ENCODE measurements around the gene POLR2M.

The POLR2M gene

DNA sequence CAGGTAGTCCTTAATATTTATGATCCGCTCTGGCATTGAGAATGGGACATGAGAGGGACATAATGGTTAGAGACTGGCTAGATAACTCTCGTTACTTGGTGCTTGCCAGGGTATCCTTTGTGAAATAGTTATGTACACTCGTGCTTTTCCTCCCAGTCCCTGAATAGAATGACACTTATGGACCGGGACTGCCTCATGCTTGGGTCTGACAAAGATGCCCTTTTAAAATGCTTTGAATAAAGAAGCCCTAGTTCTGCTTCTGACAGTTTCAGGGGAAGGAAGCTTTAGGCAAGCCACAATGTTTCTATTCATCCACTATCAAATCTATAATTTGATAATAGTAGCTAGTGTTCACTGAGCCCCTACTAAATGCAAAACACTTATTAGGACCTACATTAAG lies 29.4 kb downstream of the POLR2M start:
- H3K4me3 ChIP-seq (ENCODE audit: low read length): no peak overlapping the region
- no peak for DNase-seq (ENCODE audit: low read depth)
- no peak for TF ChIP-seq CTCF (conservative IDR thresholded peaks at IDR 0.05; ENCODE audit: low read depth, low read length)

DNA sequence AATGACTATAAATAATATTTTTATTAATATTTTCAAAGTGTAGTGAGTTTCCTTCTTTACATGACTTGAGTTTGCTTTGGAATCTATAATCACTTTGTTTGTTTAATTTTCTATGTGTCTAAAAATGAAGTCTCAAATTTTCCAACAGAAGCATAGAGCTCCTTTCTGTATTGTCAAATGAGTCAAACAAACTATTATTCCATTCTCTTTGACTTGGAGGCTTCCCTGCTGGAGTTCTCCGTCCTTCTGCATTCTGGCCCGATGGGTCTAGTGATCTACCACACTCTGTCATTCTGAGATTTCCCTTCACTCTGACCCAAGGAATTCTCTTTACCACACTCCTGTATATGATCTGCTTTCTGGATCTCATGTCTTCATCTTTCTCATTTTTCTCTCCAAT lies 30.1 kb downstream of the POLR2M start:
- H3K4me3 ChIP-seq (ENCODE audit: low read length): no peak overlapping the region
- no peak for DNase-seq (ENCODE audit: low read depth)
- TF ChIP-seq CTCF (conservative IDR thresholded peaks at IDR 0.05; ENCODE audit: low read depth, low read length): no peak

- no peak for TF ChIP-seq CTCF (conservative IDR thresholded peaks at IDR 0.05; ENCODE audit: low read depth, low read length)
- H3K4me3 ChIP-seq (ENCODE audit: low read length): no peak overlapping the region
- DNase-seq (ENCODE audit: low read depth): no peak
These were observed 32.3 kb downstream of the POLR2M start for GRCh38 chr15:57738734-57739237.

GRCh38 chr15:57740048-57740447 lies 33.5 kb downstream of the POLR2M start:
- no peak overlapping the region for H3K4me3 ChIP-seq (ENCODE audit: low read length)
- no peak for DNase-seq (ENCODE audit: low read depth)
- TF ChIP-seq CTCF (conservative IDR thresholded peaks at IDR 0.05; ENCODE audit: low read depth, low read length): no peak

- no peak overlapping the region for H3K4me3 ChIP-seq (ENCODE audit: low read length)
- no peak for TF ChIP-seq CTCF (conservative IDR thresholded peaks at IDR 0.05; ENCODE audit: low read depth, low read length)
- no peak for DNase-seq (ENCODE audit: low read depth)
These were observed 34.6 kb downstream of the POLR2M start for GRCh38 chr15:57741089-57741488.

DNA sequence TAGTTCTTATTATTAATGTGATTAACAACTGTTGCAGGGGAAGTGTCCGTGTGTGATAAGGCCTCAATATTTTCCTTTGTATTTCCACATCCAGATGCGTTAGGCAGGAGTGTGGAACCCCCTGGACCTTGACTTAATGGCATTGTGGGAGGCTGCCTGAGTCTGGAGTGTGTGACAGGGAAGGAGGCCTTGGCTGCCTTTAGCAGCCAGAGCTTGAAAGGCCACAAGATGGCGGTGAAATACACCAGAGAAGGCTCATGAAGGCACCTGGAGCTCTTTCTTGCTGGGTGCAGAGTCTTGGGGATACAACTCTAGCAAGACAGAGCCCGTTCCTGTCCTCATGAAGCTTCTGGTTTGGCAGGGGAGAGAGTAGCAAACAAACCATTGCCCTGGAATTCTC lies 36.9 kb downstream of the POLR2M start:
- DNase-seq (ENCODE audit: low read depth): no peak
- peak; percentile 26 for TF ChIP-seq CTCF (conservative IDR thresholded peaks at IDR 0.05; ENCODE audit: low read depth, low read length)
- no peak overlapping the region for H3K4me3 ChIP-seq (ENCODE audit: low read length)

GRCh38 chr15:57746786-57747185 lies 40.3 kb downstream of the POLR2M start:
- DNase-seq (ENCODE audit: low read depth): no peak
- H3K4me3 ChIP-seq (ENCODE audit: low read length): no peak overlapping the region

More at GRCh38 chr15:57746786-57747185, 40.3 kb downstream of the POLR2M start:
- TF ChIP-seq CTCF (conservative IDR thresholded peaks at IDR 0.05; ENCODE audit: low read depth, low read length): no peak
